ENCODE data around the gene FAM219A.

The FAM219A gene

DNA sequence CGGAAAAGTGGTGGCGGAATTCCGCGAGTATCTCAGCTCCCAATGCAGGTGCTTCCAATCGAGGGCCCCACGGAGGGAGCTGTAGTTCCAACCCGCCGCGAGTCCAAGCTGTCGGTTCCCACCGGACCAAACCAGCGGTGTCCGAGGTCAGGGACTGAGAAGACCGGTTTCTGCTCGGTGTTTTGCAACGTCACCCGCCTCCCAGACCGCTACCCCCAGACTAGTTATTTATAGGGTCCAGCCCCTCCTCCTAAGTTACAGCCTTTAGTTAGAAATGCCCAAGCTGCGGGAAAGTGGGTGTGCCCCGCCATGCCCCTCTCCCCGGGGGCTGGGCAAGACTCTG lies 81.0 kb downstream of the FAM219A start:
- DNase-seq (ENCODE audit: low read depth) = no peak
- H3K4me3 ChIP-seq (ENCODE audit: control insufficient read depth, low read depth, low read length) = peak overlapping the region; percentile 59
- TF ChIP-seq, protein P1, sequence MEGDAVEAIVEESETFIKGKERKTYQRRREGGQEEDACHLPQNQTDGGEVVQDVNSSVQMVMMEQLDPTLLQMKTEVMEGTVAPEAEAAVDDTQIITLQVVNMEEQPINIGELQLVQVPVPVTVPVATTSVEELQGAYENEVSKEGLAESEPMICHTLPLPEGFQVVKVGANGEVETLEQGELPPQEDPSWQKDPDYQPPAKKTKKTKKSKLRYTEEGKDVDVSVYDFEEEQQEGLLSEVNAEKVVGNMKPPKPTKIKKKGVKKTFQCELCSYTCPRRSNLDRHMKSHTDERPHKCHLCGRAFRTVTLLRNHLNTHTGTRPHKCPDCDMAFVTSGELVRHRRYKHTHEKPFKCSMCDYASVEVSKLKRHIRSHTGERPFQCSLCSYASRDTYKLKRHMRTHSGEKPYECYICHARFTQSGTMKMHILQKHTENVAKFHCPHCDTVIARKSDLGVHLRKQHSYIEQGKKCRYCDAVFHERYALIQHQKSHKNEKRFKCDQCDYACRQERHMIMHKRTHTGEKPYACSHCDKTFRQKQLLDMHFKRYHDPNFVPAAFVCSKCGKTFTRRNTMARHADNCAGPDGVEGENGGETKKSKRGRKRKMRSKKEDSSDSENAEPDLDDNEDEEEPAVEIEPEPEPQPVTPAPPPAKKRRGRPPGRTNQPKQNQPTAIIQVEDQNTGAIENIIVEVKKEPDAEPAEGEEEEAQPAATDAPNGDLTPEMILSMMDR (IDR thresholded peaks at IDR 0.05; ENCODE audit: control insufficient read depth, insufficient read depth, low read depth, low read length, missing control alignments) = no peak

GRCh38 chr9:34376596-34377403 lies 81.6 kb downstream of the FAM219A start, which contains the start of gene MYORG:
Gene MYORG, minus strand, starts transcription at chr9:34376898. Its CDS starts 3,955 bp downstream, at chr9:34372943.
- no peak for DNase-seq (ENCODE audit: low read depth)
- H3K4me3 ChIP-seq (ENCODE audit: control insufficient read depth, low read depth, low read length) = peak within 1 kb of the TSS; percentile 59
- TF ChIP-seq, protein P1 (IDR thresholded peaks at IDR 0.05; ENCODE audit: control insufficient read depth, insufficient read depth, low read depth, low read length, missing control alignments) = no peak

DNA sequence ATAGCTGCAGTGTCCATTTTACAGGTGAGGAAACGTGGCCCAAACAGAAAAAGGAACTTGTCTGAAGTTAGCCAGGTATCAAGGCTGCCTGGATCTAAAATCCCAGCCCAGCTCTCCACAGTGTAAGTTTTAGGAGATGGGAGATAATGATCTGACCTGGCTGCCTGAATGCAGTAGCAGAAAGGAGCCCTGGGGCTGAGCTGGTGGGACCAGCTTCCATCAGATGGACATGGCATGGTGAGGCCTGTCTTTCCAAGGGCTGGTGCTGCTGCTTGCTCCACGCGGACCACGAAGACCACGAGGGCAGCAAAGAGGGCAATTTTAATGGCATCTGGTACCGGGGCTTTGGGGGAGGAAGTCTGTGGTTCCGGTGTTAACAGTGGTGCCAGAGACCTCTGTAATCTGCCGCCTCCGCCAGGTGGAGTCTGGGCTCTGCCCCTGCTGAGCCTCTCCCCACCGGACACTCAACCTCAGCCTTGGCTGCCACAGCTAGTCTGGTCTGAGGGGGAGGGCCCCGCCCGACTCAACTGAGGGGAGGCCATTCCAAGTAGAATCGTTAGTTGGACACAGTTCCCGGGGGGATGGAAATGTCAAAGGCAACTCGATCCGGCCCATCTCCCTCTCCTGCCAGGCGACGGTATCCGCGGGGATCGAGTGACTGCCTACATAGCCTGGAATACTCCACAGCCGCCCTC lies 82.3 kb downstream of the FAM219A start:
- H3K4me3 ChIP-seq (ENCODE audit: control insufficient read depth, low read depth, low read length) = peak overlapping the region; percentile 59
- TF ChIP-seq, protein P1 (IDR thresholded peaks at IDR 0.05; ENCODE audit: control insufficient read depth, insufficient read depth, low read depth, low read length, missing control alignments) = no peak
- DNase-seq (ENCODE audit: low read depth) = no peak

- DNase-seq (ENCODE audit: low read depth) = no peak
- TF ChIP-seq, protein P1 (IDR thresholded peaks at IDR 0.05; ENCODE audit: control insufficient read depth, insufficient read depth, low read depth, low read length, missing control alignments) = no peak
- no peak overlapping the region for H3K4me3 ChIP-seq (ENCODE audit: control insufficient read depth, low read depth, low read length)
These were observed 83.3 kb downstream of the FAM219A start for GRCh38 chr9:34374905-34375552.

DNA sequence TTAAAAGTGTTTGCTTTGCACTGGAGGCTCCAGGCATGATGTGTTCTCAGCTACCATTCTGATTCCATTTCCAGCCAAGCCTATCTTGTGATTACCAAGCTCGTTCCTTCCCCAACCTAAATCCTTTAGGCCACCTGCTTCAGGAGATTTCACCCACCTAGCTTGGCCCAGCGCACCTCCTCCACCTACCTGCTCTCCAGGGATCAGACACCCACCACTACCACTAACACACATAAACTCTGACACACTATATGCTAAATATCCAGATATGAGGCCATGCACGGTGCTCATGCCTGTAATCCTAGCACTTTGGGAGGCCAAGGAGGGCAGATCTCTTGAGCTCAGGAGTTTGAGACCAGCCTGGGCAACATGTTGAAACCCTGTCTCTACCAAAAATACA lies 84.0 kb downstream of the FAM219A start:
- TF ChIP-seq, protein P1 (IDR thresholded peaks at IDR 0.05; ENCODE audit: control insufficient read depth, insufficient read depth, low read depth, low read length, missing control alignments) = no peak
- DNase-seq (ENCODE audit: low read depth) = no peak
- no peak overlapping the region for H3K4me3 ChIP-seq (ENCODE audit: control insufficient read depth, low read depth, low read length)

- no peak for DNase-seq (ENCODE audit: low read depth)
- no peak overlapping the region for H3K4me3 ChIP-seq (ENCODE audit: control insufficient read depth, low read depth, low read length)
- TF ChIP-seq, protein P1 (IDR thresholded peaks at IDR 0.05; ENCODE audit: control insufficient read depth, insufficient read depth, low read depth, low read length, missing control alignments) = no peak
These were observed 84.6 kb downstream of the FAM219A start for GRCh38 chr9:34373749-34374148.
